Ovary (tissue), 9 donors: ENCODE data around the gene SPINK6. TPM values are rescaled to one million over a fixed set of nuclear protein-coding genes. Genes with fewer than 3 reads are reported as not detected.

Experiments used
- DNase-seq, 5 donors: peaks; one replicate each; pipeline ENCODE4 v3.0.0-alpha.2; 2019 to 2020
- H3K27ac ChIP-seq, 2 donors: fragments of 200-600 bp; one replicate each; pipeline versions ENCODE4 v1.5.1 to v1.8.0; 2019 to 2022
- H3K27me3 ChIP-seq: fragments of 200-600 bp; one replicate; pipeline ENCODE4 v1.8.0; 2022
- H3K36me3 ChIP-seq: fragments of 200-600 bp; sonication (generic); one replicate; pipeline ENCODE4 v1.5.1; 2019
- H3K4me1 ChIP-seq: one replicate; pipeline ENCODE4 v1.8.1; 2013; ENCODE audit warnings: mild to moderate bottlenecking, moderate library complexity; ENCODE audit not compliant: insufficient read depth
- H3K4me3 ChIP-seq: fragments of 200-600 bp; sonication (generic); one replicate; pipeline ENCODE4 v1.5.1; 2017
- H3K9me3 ChIP-seq, 2 donors: fragments of 200-600 bp in 1 of 2; sonication (generic) in 1 of 2; one replicate each; pipeline versions ENCODE4 v1.5.1 to v1.8.1; 2013 to 2019; ENCODE audit warnings: mild to moderate bottlenecking in 1 of 2, moderate library complexity in 1 of 2
- CTCF ChIP-seq, 3 donors: fragments of 450-650 bp in 2 of 3; fragments of 200-600 bp in 1 of 3; IDR thresholded peaks; one replicate each; pipeline versions ENCODE4 v1.5.1 to v1.8.0; 2016 to 2022; ENCODE audit warnings: antibody characterized with exemption in 3 of 3, mild to moderate bottlenecking in 1 of 3
- EP300 ChIP-seq: sonication (generic); formaldehyde crosslinking; IDR thresholded peaks from one replicate; pipeline ENCODE4 v1.6.1; 2017; ENCODE audit warnings: antibody characterized with exemption
- POLR2A ChIP-seq: fragments of 450-650 bp; IDR thresholded peaks from one replicate; pipeline ENCODE4 v1.6.1; 2017; ENCODE audit warnings: antibody characterized with exemption, mild to moderate bottlenecking, moderate library complexity
- WGBS, 3 donors: extraction: QIAGEN DNeasy Blood & Tissue Kit in 1 of 3; methylation state at CpG; one replicate each; pipeline versions ENCODE4 v1.1.5 to v1.1.7; 2013 to 2017; 5-methylcytosine and 5-hydroxymethylcytosine counted together
- intact Hi-C, 4 donors: fragments of 100-400 bp; cut with DNase I; formaldehyde crosslinking; loops; one replicate each; pipeline versions ENCODE4 v1.11.0 to v1.15.1; 2022 to 2023
- polyA plus RNA-seq, 2 donors: library from polyadenylated mRNA; stranded (reverse); fragments of 200-250 nt in 1 of 2; fragments of 350-450 nt in 1 of 2; fragmentation: Illumina TruSeq in 1 of 2; extraction: RNeasy Lipid Tissue Mini Kit (QIAGEN cat#74804) in 1 of 2; gene quantifications; one replicate each; pipeline ENCODE4 v1.2.3, GENCODE V29; 2013 to 2014
- small RNA-seq: library from RNA; depleted of rRNA; stranded (forward); fragments of <200 nt; gene quantifications from one replicate; pipeline ENCODE3, GENCODE V24; 2016
- total RNA-seq, 7 donors: library from RNA; depleted of rRNA in 2 of 7; stranded (reverse); fragments of >200 nt in 2 of 7; fragmentation: NEBNext Ultra II Directional in 3 of 7; extraction: Animal tissue kit (Norgen Biotek cat#: 25700) in 3 of 7; gene quantifications; one replicate each; pipeline versions ENCODE4 v1.1.0 to v1.2.4, GENCODE V29; 2016 to 2023
- donor health status: DM: no; HTN: no; CAD: no; lungs with moderate emphysema.
- donor health status: DM: no; HTN: no; CAD: no.
- donor health status: Bipolar disorder and iron deficiency.
- donor health status: DM: yes; HTN: yes; CAD: no.
- donor health status: DM: no; HTN: no; CAD: no.
- donor health status: DM: yes; HTN: yes; CAD: no.

Gene SPINK6
- total and polyA plus RNA-seq, 9 donors = 0.57 TPM; not detected in 8

- intact Hi-C loops = no loop called here
- DNase-seq = no peak
- Histone ChIP-seq H3K9me3 (no peaks in the 10 kb centered on the region), H3K4me3 (no peak within 1 kb of the TSS), H3K4me1 (peaks cover 1% of the 10 kb centered on the region), H3K27me3 (no peaks in the 10 kb centered on the region), H3K36me3 (no peaks in the 10 kb centered on the region), H3K27ac (no peak within 1 kb of the TSS)
- TF ChIP-seq POLR2A (no peak), CTCF (IDR thresholded peaks at IDR 0.05) (no peak), EP300 (no peak)
- 31 to 40% (median 37%) methylated on average over 2 of the region's 2 CpGs for WGBS, 3 donors
These were observed 35.6 kb downstream of the SPINK6 start, which contains the start of gene MARCOL for GRCh38 chr5:148238418-148238794. Gene MARCOL (plus strand): TSS chr5:148238525. CDS start chr5:148238598, 73 bp downstream.

- H3K4me3 ChIP-seq = no peak overlapping the region
- TF ChIP-seq POLR2A = no peak
- TF ChIP-seq CTCF (IDR thresholded peaks at IDR 0.05) = no peak
- TF ChIP-seq EP300 = no peak
- no peaks in the 10 kb centered on the region for H3K4me1 ChIP-seq
- WGBS, 3 donors = 57 to 75% (median 69%) methylated on average over 2 of the region's 2 CpGs
- H3K27ac ChIP-seq = no peak overlapping the region
- no peaks in the 10 kb centered on the region for H3K36me3 ChIP-seq
- H3K27me3 ChIP-seq = no peaks in the 10 kb centered on the region
- no peak for DNase-seq
- intact Hi-C loops = no loop called here
- H3K9me3 ChIP-seq = no peaks in the 10 kb centered on the region
These were observed 46.1 kb downstream of the SPINK6 start for GRCh38 chr5:148248894-148249293.

- Histone ChIP-seq H3K4me3 (no peak overlapping the region), H3K9me3 (no peaks in the 10 kb centered on the region), H3K27ac (no peak overlapping the region), H3K27me3 (no peaks in the 10 kb centered on the region), H3K4me1 (no peaks in the 10 kb centered on the region), H3K36me3 (no peaks in the 10 kb centered on the region)
- intact Hi-C loops = no loop called here
- no peak for DNase-seq
- TF ChIP-seq EP300 = no peak
- TF ChIP-seq POLR2A = no peak
These were observed 52.6 kb downstream of the SPINK6 start for GRCh38 chr5:148255456-148255855.

GRCh38 chr5:148259288-148259687 lies 56.4 kb downstream of the SPINK6 start:
- no peak for TF ChIP-seq CTCF (IDR thresholded peaks at IDR 0.05)
- no peaks in the 10 kb centered on the region for H3K27me3 ChIP-seq
- H3K36me3 ChIP-seq = no peaks in the 10 kb centered on the region
- no peak overlapping the region for H3K4me3 ChIP-seq
- no peaks in the 10 kb centered on the region for H3K9me3 ChIP-seq
- 62 to 81% (median 78%) methylated on average over 2 of the region's 2 CpGs for WGBS, 3 donors
- H3K27ac ChIP-seq = no peak overlapping the region
- no peaks in the 10 kb centered on the region for H3K4me1 ChIP-seq
- intact Hi-C loops = no loop called here
- no peak for DNase-seq

GRCh38 chr5:148261221-148261620 lies 58.4 kb downstream of the SPINK6 start:
- TF ChIP-seq POLR2A (no peak), CTCF (IDR thresholded peaks at IDR 0.05) (no peak), EP300 (no peak)
- Histone ChIP-seq H3K4me1 (no peaks in the 10 kb centered on the region), H3K27ac (no peak overlapping the region), H3K9me3 (no peaks in the 10 kb centered on the region), H3K36me3 (no peaks in the 10 kb centered on the region), H3K27me3 (no peaks in the 10 kb centered on the region), H3K4me3 (no peak overlapping the region)
- no peak for DNase-seq
- intact Hi-C loops = no loop called here

Small RNAs within 50 kb of the gene (small RNA-seq; reads per million reads assigned to genes)
- not detected for gene HMGN1P16

Other genes starting within 250 kb of the SPINK6 start
- gene SPINK5, start 139.1 kb upstream of the SPINK6 start, total RNA-seq = 1 to 10 TPM in 2 of 7 donors, under 1 TPM in 4, not detected in 1; 0.12 to 4.5 (median 0.55) TPM
- gene SPINK5, start 139.1 kb upstream of the SPINK6 start, polyA plus RNA-seq = under 1 TPM; 0.17 to 0.90 TPM
- not detected for gene SPINK14, start 34.5 kb upstream of the SPINK6 start, total RNA-seq
- not detected for gene SPINK14, start 34.5 kb upstream of the SPINK6 start, polyA plus RNA-seq
- gene MARCOL, start 35.5 kb downstream of the SPINK6 start, total RNA-seq = under 1 TPM in 2 of 7 donors, not detected in 5; 0.20 to 0.72 TPM
- gene MARCOL, start 35.5 kb downstream of the SPINK6 start, polyA plus RNA-seq = not detected
- gene SPINK13, start 65.8 kb downstream of the SPINK6 start, total RNA-seq = 1 to 10 TPM in 2 of 7 donors, under 1 TPM in 1, not detected in 4; 0.55 to 5.7 (median 2.2) TPM
- under 1 TPM in 1 of 2 donors, not detected in 1; 0.21 TPM for gene SPINK13, start 65.8 kb downstream of the SPINK6 start, polyA plus RNA-seq
- not detected for gene SPINK7, start 109.4 kb downstream of the SPINK6 start, total RNA-seq
- not detected for gene SPINK7, start 109.4 kb downstream of the SPINK6 start, polyA plus RNA-seq
- not detected for gene SPINK9, start 132.5 kb downstream of the SPINK6 start, total RNA-seq
- not detected for gene SPINK9, start 132.5 kb downstream of the SPINK6 start, polyA plus RNA-seq
- gene FBXO38, start 180.9 kb downstream of the SPINK6 start, total RNA-seq = 10 to 100 TPM; 31.2 to 47.0 (median 38.0) TPM
- 10 to 100 TPM; 16.7 to 34.2 TPM for gene FBXO38, start 180.9 kb downstream of the SPINK6 start, polyA plus RNA-seq